Fibroblast of lung (primary cell): ENCODE data around the gene CDKN2A. TPM values are rescaled to one million over a fixed set of nuclear protein-coding genes. Genes with fewer than 3 reads are reported as not detected.

Source experiments
- DNase-seq, 2 donors: peaks; one replicate each; pipeline versions ENCODE4 v3.0.0 to v3.0.0-alpha.2; 2010; ENCODE audit warnings: low read depth in 2 of 2
- H2AFZ ChIP-seq: 2 replicates; pipeline ENCODE4 v1.5.1; 2012; ENCODE audit warnings: low read length, control low read depth, inconsistent platforms
- H3K27ac ChIP-seq: 2 replicates; pipeline ENCODE4 v1.5.1; 2011; ENCODE audit warnings: low read length, control low read depth; ENCODE audit not compliant: insufficient read depth
- H3K27me3 ChIP-seq: 2 replicates; pipeline ENCODE4 v1.5.1; 2011; ENCODE audit warnings: mild to moderate bottlenecking, low read length; ENCODE audit not compliant: control insufficient read depth, insufficient read depth
- H3K36me3 ChIP-seq: 2 replicates; pipeline ENCODE4 v1.5.1; 2011; ENCODE audit warnings: low read length; ENCODE audit not compliant: control insufficient read depth, insufficient read depth
- H3K4me1 ChIP-seq: 2 replicates; pipeline ENCODE4 v1.5.1; 2011; ENCODE audit warnings: low read length; ENCODE audit not compliant: control insufficient read depth, insufficient read depth; ENCODE audit errors: extremely low read depth
- H3K4me2 ChIP-seq: 2 replicates; pipeline ENCODE4 v1.5.1; 2011; ENCODE audit warnings: low read length, control low read depth; ENCODE audit not compliant: insufficient read depth; ENCODE audit errors: extremely low read depth
- H3K4me3 ChIP-seq, 4 experiments: fragments of 200-600 bp in 1 of 4; sonication (generic) in 1 of 4; replicated peaks in 1 of 4; 2 replicates each; pipeline ENCODE4 v1.5.1; 2011 to 2016; ENCODE audit warnings: low read length in 4 of 4, low read depth in 3 of 4, mild to moderate bottlenecking in 3 of 4, control low read depth in 2 of 4, inconsistent platforms in 1 of 4, mixed read lengths in 1 of 4; ENCODE audit not compliant: insufficient read depth in 1 of 4; ENCODE audit errors: control extremely low read depth in 1 of 4
- H3K79me2 ChIP-seq: 2 replicates; pipeline ENCODE4 v1.5.1; 2012; ENCODE audit warnings: mild to moderate bottlenecking, low read length, inconsistent platforms; ENCODE audit not compliant: control insufficient read depth, insufficient read depth
- H3K9ac ChIP-seq: 2 replicates; pipeline ENCODE4 v1.5.1; 2011; ENCODE audit warnings: mild to moderate bottlenecking, low read length, control low read depth; ENCODE audit not compliant: insufficient read depth
- H3K9me3 ChIP-seq: 2 replicates; pipeline ENCODE4 v1.5.1; 2012; ENCODE audit warnings: low read depth, low read length; ENCODE audit not compliant: control insufficient read depth, insufficient read depth
- H4K20me1 ChIP-seq: 2 replicates; pipeline ENCODE4 v1.5.1; 2011; ENCODE audit warnings: low read length; ENCODE audit not compliant: control insufficient read depth, insufficient read depth; ENCODE audit errors: extremely low read depth
- EZH2 ChIP-seq: IDR thresholded peaks from 2 replicates; pipeline ENCODE4 v1.5.1; 2012; ENCODE audit warnings: low read length, control low read depth, mild to moderate bottlenecking; ENCODE audit errors: missing control alignments
- polyA plus RNA-seq, 2 donors: library from polyadenylated mRNA; depleted of rRNA in 1 of 2; stranded (reverse) in 1 of 2; unstranded in 1 of 2; fragments of >200 nt; gene quantifications; 2 replicates each; pipeline ENCODE4 v1.2.1, GENCODE V29; 2011 to 2012; ENCODE audit warnings: missing spikeins in 1 of 2
- total RNA-seq: library from RNA; depleted of rRNA; stranded (reverse); fragments of >200 nt; gene quantifications from 2 replicates; pipeline ENCODE4 v1.2.1, GENCODE V29; 2014
- TF ChIP-seq, protein P1 (sequence below), 2 donors: IDR thresholded peaks in 1 of 2; conservative IDR thresholded peaks in 1 of 2; 1 replicate in 1 of 2; 2 replicates in 1 of 2; pipeline ENCODE4 v1.5.1; 2011 to 2012; ENCODE audit warnings: low read length in 2 of 2, control low read depth in 1 of 2, inconsistent platforms in 1 of 2, low read depth in 1 of 2, mild to moderate bottlenecking in 1 of 2

Gene CDKN2A
- total and polyA plus RNA-seq, 2 donors (not counting 1 experiment from before 2014, with no cell fraction given): 19.2 to 23.5 TPM

DNA sequence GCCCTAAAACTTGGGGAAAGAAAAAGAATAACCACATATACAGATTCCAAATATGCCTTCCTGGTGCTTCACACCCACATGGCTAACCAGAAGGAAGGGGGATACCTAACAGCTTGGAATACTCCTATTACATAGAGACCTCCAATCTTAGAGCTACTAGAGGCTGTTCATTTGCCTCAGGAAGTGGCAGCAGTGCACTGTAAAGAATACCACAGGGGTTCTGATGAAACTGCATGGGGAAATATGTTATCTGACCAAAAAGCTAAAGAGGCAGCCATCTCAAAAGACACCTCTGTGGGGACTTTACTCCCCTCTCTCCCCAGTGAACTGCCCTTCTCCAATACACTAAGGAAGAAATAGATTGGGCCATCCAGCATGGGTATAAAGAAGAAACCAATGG is 66.4 kb downstream of the CDKN2A start:
- no peak overlapping the region for H3K4me2 ChIP-seq
- H3K9ac ChIP-seq: no peak overlapping the region
- no peaks in the 10 kb centered on the region for H4K20me1 ChIP-seq
- H3K9me3 ChIP-seq: no peaks in the 10 kb centered on the region
- no peaks in the 10 kb centered on the region for H3K27me3 ChIP-seq
- H3K27ac ChIP-seq: no peak overlapping the region
- H3K4me3 ChIP-seq: no peak overlapping the region
- DNase-seq: no peak
- no peaks in the 10 kb centered on the region for H3K36me3 ChIP-seq
- H3K4me1 ChIP-seq: no peaks in the 10 kb centered on the region
- TF ChIP-seq EZH2: no peak
- TF ChIP-seq, protein P1, sequence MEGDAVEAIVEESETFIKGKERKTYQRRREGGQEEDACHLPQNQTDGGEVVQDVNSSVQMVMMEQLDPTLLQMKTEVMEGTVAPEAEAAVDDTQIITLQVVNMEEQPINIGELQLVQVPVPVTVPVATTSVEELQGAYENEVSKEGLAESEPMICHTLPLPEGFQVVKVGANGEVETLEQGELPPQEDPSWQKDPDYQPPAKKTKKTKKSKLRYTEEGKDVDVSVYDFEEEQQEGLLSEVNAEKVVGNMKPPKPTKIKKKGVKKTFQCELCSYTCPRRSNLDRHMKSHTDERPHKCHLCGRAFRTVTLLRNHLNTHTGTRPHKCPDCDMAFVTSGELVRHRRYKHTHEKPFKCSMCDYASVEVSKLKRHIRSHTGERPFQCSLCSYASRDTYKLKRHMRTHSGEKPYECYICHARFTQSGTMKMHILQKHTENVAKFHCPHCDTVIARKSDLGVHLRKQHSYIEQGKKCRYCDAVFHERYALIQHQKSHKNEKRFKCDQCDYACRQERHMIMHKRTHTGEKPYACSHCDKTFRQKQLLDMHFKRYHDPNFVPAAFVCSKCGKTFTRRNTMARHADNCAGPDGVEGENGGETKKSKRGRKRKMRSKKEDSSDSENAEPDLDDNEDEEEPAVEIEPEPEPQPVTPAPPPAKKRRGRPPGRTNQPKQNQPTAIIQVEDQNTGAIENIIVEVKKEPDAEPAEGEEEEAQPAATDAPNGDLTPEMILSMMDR (conservative IDR thresholded peaks at IDR 0.05 in 1 of 2, IDR thresholded peaks at IDR 0.05 in 1 of 2; ENCODE audit: low read depth in 1 of 2, low read length in 2 of 2): no peak
- no peak overlapping the region for H2AFZ ChIP-seq
- H3K79me2 ChIP-seq: no peaks in the 10 kb centered on the region

DNA sequence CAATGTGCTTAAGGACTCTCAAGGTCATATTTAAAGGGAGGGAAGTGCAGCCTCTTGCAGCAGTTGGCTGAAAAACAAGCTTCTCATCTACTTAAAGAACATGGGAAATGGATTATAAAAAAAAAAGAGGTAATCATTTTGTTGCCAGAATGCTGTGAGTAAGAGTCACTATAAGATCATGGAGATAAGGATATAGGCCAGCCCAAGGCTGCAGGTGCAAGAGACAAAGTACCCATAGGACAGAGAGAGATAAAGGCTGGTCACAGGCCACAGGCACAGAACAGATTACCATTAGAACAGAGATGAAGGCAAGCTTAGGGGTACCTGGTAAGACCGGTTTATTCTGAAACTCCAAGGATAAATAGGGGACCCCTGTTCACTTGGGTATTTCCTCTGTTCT is 70.5 kb downstream of the CDKN2A start:
- no peak overlapping the region for H3K9ac ChIP-seq
- H4K20me1 ChIP-seq: no peaks in the 10 kb centered on the region
- H3K27ac ChIP-seq: no peak overlapping the region
- no peaks in the 10 kb centered on the region for H3K36me3 ChIP-seq
- no peak for DNase-seq
- H3K27me3 ChIP-seq: no peaks in the 10 kb centered on the region
- H2AFZ ChIP-seq: no peak overlapping the region
- no peaks in the 10 kb centered on the region for H3K9me3 ChIP-seq
- H3K4me3 ChIP-seq: no peak overlapping the region
- peaks cover 3% of the 10 kb centered on the region for H3K4me1 ChIP-seq
- H3K79me2 ChIP-seq: no peaks in the 10 kb centered on the region
- TF ChIP-seq, protein P1 (conservative IDR thresholded peaks at IDR 0.05 in 1 of 2, IDR thresholded peaks at IDR 0.05 in 1 of 2; ENCODE audit: low read depth in 1 of 2, low read length in 2 of 2): no peak
- no peak for TF ChIP-seq EZH2
- no peak overlapping the region for H3K4me2 ChIP-seq

- Histone ChIP-seq H3K79me2 (no peaks in the 10 kb centered on the region), H3K4me2 (peak overlapping the region; percentile 73), H3K27ac (no peak overlapping the region), H3K4me3 (no peak overlapping the region), H3K27me3 (no peaks in the 10 kb centered on the region), H4K20me1 (no peaks in the 10 kb centered on the region), H3K9me3 (no peaks in the 10 kb centered on the region), H2AFZ (peak overlapping the region; percentile 8), H3K36me3 (no peaks in the 10 kb centered on the region), H3K4me1 (peaks cover 3% of the 10 kb centered on the region), H3K9ac (no peak overlapping the region)
- no peak for TF ChIP-seq EZH2
- TF ChIP-seq, protein P1 (conservative IDR thresholded peaks at IDR 0.05 in 1 of 2, IDR thresholded peaks at IDR 0.05 in 1 of 2; ENCODE audit: low read depth in 1 of 2, low read length in 2 of 2): no peak
- peak; percentile 81 to 88 for DNase-seq
These were observed 74.5 kb downstream of the CDKN2A start for GRCh38 chr9:21919377-21920362.
